IMR-90 (cell line): ENCODE measurements around the gene RAB25. TPM values are rescaled to one million over a fixed set of nuclear protein-coding genes. Genes with fewer than 3 reads are reported as not detected.
A peak's percentile ranks its signal among the peaks of the same experiment; 100 is the strongest.

Source experiments
- ATAC-seq: fragments of 200-7000 bp; cut with Tn5 transposase; 2 replicates; pipeline ENCODE4 v1.9.1; 2020; ENCODE audit warnings: low read depth, mild to moderate bottlenecking, moderate library complexity
- BruUV-seq: library from RNA; stranded (reverse); fragments of 400-500 nt; replicated peaks from 2 replicates; lab custom pipeline; 2021; lab: Mats Ljungman, UMichigan
- CTCF ChIA-PET: fragments of 300-600 bp; formaldehyde crosslinking; extraction: SDS; loops from one replicate; lab custom pipeline; 2021; ENCODE audit warnings: antibody characterized with exemption; lab: Yijun Ruan, JAX
- POLR2A ChIA-PET: fragments of 300-600 bp; sonication (Branson Sonifier 250); formaldehyde crosslinking; loops from one replicate; lab custom pipeline; 2022; ENCODE audit warnings: antibody characterized with exemption; ENCODE audit not compliant: unreplicated experiment; lab: Charles Lee
- DNase-seq: peaks from one replicate; pipeline ENCODE4 v3.0.0; 2013
- H2AFZ ChIP-seq: replicated peaks from 2 replicates; pipeline ENCODE3; 2013; ENCODE audit warnings: low read length, mild to moderate bottlenecking; ENCODE audit not compliant: poor library complexity
- H2AK5ac ChIP-seq: 2 replicates; pipeline ENCODE4 v1.6.1; 2013; ENCODE audit warnings: low read depth, low read length, inconsistent platforms
- H2AK9ac ChIP-seq: replicated peaks from 2 replicates; pipeline ENCODE3; 2013; ENCODE audit warnings: mild to moderate bottlenecking, low read depth, low read length, moderate library complexity; ENCODE audit not compliant: poor library complexity
- H2BK120ac ChIP-seq: 2 replicates; pipeline ENCODE4 v1.6.1; 2013; ENCODE audit warnings: low read depth, low read length, inconsistent platforms
- H2BK15ac ChIP-seq: 3 replicates; pipeline ENCODE4 v1.6.1; 2013; ENCODE audit warnings: low read depth, low read length, inconsistent platforms
- H2BK20ac ChIP-seq: 2 replicates; pipeline ENCODE4 v1.6.1; 2013; ENCODE audit warnings: low read depth, mild to moderate bottlenecking, inconsistent platforms, low read length, moderate library complexity
- H2BK5ac ChIP-seq: 2 replicates; pipeline ENCODE4 v1.6.1; 2013; ENCODE audit warnings: mild to moderate bottlenecking, low read depth, low read length, inconsistent platforms; ENCODE audit not compliant: poor library complexity, severe bottlenecking
- H3K14ac ChIP-seq: replicated peaks from 2 replicates; pipeline ENCODE4 v1.6.1; 2013; ENCODE audit warnings: low read depth, low read length, inconsistent platforms
- H3K18ac ChIP-seq: 2 replicates; pipeline ENCODE4 v1.6.1; 2013; ENCODE audit warnings: low read depth, low read length, control low read depth
- H3K23ac ChIP-seq: 2 replicates; pipeline ENCODE4 v1.6.1; 2013; ENCODE audit warnings: low read depth, low read length, inconsistent platforms
- H3K27ac ChIP-seq: 2 replicates; pipeline ENCODE4 v1.5.1; 2013; ENCODE audit warnings: mild to moderate bottlenecking, control low read depth, low read length; ENCODE audit not compliant: insufficient read depth
- H3K27me3 ChIP-seq: 2 replicates; pipeline ENCODE4 v1.6.1; 2013; ENCODE audit warnings: low read length; ENCODE audit not compliant: control insufficient read depth, insufficient read depth
- H3K36me3 ChIP-seq: 2 replicates; pipeline ENCODE4 v1.6.1; 2013; ENCODE audit warnings: low read length, mixed read lengths; ENCODE audit not compliant: control insufficient read depth, insufficient read depth
- H3K4ac ChIP-seq: 2 replicates; pipeline ENCODE4 v1.6.1; 2013; ENCODE audit warnings: low read depth, low read length, inconsistent platforms
- H3K4me1 ChIP-seq: 2 replicates; pipeline ENCODE4 v1.6.1; 2013; ENCODE audit warnings: low read length, mixed read lengths; ENCODE audit not compliant: control insufficient read depth, insufficient read depth
- H3K4me2 ChIP-seq: 2 replicates; pipeline ENCODE4 v1.6.1; 2013; ENCODE audit warnings: low read depth, mild to moderate bottlenecking, control low read depth, low read length, moderate library complexity
- H3K4me3 ChIP-seq: 2 replicates; pipeline ENCODE4 v1.5.1; 2013; ENCODE audit warnings: low read depth, mild to moderate bottlenecking, control low read depth, low read length, moderate library complexity; ENCODE audit not compliant: insufficient read depth
- H3K56ac ChIP-seq: 2 replicates; pipeline ENCODE4 v1.6.1; 2013; ENCODE audit warnings: low read length, inconsistent platforms; ENCODE audit not compliant: insufficient read depth; ENCODE audit errors: extremely low read depth
- H3K79me1 ChIP-seq, 2 experiments: 2 replicates each; pipeline ENCODE4 v1.6.1; 2013; ENCODE audit warnings: low read length in 2 of 2, inconsistent platforms in 1 of 2, low read depth in 1 of 2
- H3K9ac ChIP-seq: 2 replicates; pipeline ENCODE4 v1.6.1; 2013; ENCODE audit warnings: low read depth, low read length, control low read depth
- H3K9me1 ChIP-seq: 2 replicates; pipeline ENCODE4 v1.6.1; 2013; ENCODE audit warnings: low read length, inconsistent platforms; ENCODE audit not compliant: insufficient read depth
- H3K9me3 ChIP-seq: 2 replicates; pipeline ENCODE4 v1.6.1; 2013; ENCODE audit warnings: low read length; ENCODE audit not compliant: control insufficient read depth, insufficient read depth
- H4K20me1 ChIP-seq: 2 replicates; pipeline ENCODE4 v1.6.1; 2013; ENCODE audit warnings: low read length, inconsistent platforms; ENCODE audit not compliant: insufficient read depth
- H4K5ac ChIP-seq: 2 replicates; pipeline ENCODE4 v1.6.1; 2013; ENCODE audit warnings: mild to moderate bottlenecking, low read depth, low read length, control low read depth
- H4K8ac ChIP-seq, 2 experiments: 2 replicates each; pipeline ENCODE4 v1.6.1; 2013; ENCODE audit warnings: low read depth in 2 of 2, low read length in 2 of 2, control low read depth in 1 of 2, inconsistent platforms in 1 of 2
- H4K91ac ChIP-seq: 2 replicates; pipeline ENCODE4 v1.6.1; 2013; ENCODE audit warnings: low read depth, low read length, inconsistent platforms; ENCODE audit not compliant: insufficient read depth
- MAZ ChIP-seq: IDR thresholded peaks from 2 replicates; pipeline ENCODE4 v1.6.1; 2012; ENCODE audit warnings: low read depth, mild to moderate bottlenecking, low read length, improper control_type of control experiment, moderate library complexity, borderline replicate concordance
- RAD21 ChIP-seq: IDR thresholded peaks from 2 replicates; pipeline ENCODE4 v1.6.1; 2012; ENCODE audit warnings: low read length, improper control_type of control experiment
- RCOR1 ChIP-seq: IDR thresholded peaks from 2 replicates; pipeline ENCODE4 v1.6.1; 2012; ENCODE audit warnings: mild to moderate bottlenecking, low read length, improper control_type of control experiment; ENCODE audit not compliant: insufficient replicate concordance
- WGBS, 2 experiments: methylation state at CpG; one replicate each; pipeline versions ENCODE4 v1.1.5 to v1.1.7; 2013; ENCODE audit warnings: missing lambda C conversion rate in 2 of 2; ENCODE audit not compliant: insufficient read length in 1 of 2; ENCODE audit errors: extremely low coverage in 2 of 2; 5-methylcytosine and 5-hydroxymethylcytosine counted together
- dilution Hi-C: fragments of 300-500 bp; cut with HindIII; formaldehyde crosslinking; loops from one replicate; pipeline ENCODE4 v1.14.3; 2018; ENCODE audit warnings: low sequenced_read_pairs; ENCODE audit not compliant: unreplicated experiment
- in situ Hi-C: fragments of 300-500 bp; cut with MboI; formaldehyde crosslinking; loops from 3 replicates; pipeline ENCODE4 v1.14.3; 2019; ENCODE audit warnings: low sequenced_read_pairs, inconsistent platforms, mixed read lengths
- intact Hi-C: fragments of 100-400 bp; cut with micrococcal nuclease; formaldehyde crosslinking; loops from 2 replicates; pipeline ENCODE4 v1.10.0; 2022
- polyA plus RNA-seq, 3 experiments: library from polyadenylated mRNA; depleted of rRNA; stranded (reverse); fragments of >200 nt; gene quantifications; 2 replicates each; pipeline ENCODE4 v1.2.3, GENCODE V29; 2012; ENCODE audit warnings: low replicate concordance in 1 of 3
- total RNA-seq: library from RNA; depleted of rRNA; stranded (reverse); fragments of >200 nt; gene quantifications from 2 replicates; pipeline ENCODE4 v1.2.3, GENCODE V29; 2012
- TF ChIP-seq, protein P1 (sequence below): conservative IDR thresholded peaks from 2 replicates; pipeline ENCODE4 v1.5.1; 2012; ENCODE audit warnings: mild to moderate bottlenecking, low read depth, low read length, improper control_type of control experiment
- TF ChIP-seq, protein P2 (sequence below): fragments of 150-350 bp; IDR thresholded peaks from 2 replicates; pipeline ENCODE4 v1.6.1; 2017; ENCODE audit warnings: mild to moderate bottlenecking, antibody characterized with exemption, low read length, low read depth

Gene RAB25
- total and polyA plus RNA-seq, 2 of the 4 experiments (the other 2 are of a cell fraction) = not detected

DNA sequence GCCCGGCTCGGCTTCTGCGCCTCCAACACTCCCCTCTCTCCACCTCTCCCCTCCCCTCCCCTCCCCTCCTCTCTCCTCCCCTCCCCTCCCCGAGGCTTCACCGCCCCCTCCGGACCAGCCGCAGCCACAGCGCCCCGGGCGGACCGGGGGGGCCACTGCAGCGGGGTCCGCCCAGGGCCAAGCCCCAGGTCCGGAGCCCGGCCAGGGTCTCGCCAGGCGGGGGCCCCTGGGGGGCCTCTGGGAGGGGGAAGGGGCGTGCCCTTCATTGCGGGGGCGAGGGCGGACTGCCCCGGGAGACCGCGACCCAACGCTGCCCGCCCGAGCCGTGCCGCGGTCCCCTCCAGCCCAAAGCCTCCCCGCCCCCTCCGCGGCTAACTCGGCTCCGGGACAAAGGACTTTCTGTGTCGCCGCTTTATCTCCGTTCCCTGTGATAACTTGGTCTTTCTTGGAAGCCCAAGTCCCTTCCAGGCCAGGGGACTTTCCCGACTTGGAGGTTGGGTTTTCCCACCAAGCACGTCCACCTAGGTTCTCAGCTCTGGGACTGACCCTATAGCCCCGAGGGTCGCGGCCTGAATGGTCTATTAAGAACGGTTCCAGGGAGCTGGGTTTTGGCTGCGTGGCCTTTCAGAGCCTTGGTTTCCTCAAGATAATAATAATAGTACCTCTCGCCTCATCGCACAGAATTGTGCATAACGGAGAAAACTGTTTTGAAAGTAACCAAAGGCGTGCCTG is 7.0 kb upstream of the RAB25 start, which contains the start of gene UBQLN4:
UBQLN4 (minus strand) TSS at position 31 of the 732 bp plus-strand sequence. CDS start 97 bp downstream, outside the sequence.
- H3K4me1 ChIP-seq = peaks cover 4% of the 10 kb centered on the region; the same call in 1 of the 2 replicates

More for the DNA sequence above, 7.0 kb upstream of the RAB25 start, which contains the start of gene UBQLN4:
- TF ChIP-seq MAZ = peak; percentile 95
- no peak; the same call in 1 of the 2 replicates for TF ChIP-seq RAD21
- TF ChIP-seq, protein P1, sequence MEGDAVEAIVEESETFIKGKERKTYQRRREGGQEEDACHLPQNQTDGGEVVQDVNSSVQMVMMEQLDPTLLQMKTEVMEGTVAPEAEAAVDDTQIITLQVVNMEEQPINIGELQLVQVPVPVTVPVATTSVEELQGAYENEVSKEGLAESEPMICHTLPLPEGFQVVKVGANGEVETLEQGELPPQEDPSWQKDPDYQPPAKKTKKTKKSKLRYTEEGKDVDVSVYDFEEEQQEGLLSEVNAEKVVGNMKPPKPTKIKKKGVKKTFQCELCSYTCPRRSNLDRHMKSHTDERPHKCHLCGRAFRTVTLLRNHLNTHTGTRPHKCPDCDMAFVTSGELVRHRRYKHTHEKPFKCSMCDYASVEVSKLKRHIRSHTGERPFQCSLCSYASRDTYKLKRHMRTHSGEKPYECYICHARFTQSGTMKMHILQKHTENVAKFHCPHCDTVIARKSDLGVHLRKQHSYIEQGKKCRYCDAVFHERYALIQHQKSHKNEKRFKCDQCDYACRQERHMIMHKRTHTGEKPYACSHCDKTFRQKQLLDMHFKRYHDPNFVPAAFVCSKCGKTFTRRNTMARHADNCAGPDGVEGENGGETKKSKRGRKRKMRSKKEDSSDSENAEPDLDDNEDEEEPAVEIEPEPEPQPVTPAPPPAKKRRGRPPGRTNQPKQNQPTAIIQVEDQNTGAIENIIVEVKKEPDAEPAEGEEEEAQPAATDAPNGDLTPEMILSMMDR = peak; percentile 58
- TF ChIP-seq, protein P2, sequence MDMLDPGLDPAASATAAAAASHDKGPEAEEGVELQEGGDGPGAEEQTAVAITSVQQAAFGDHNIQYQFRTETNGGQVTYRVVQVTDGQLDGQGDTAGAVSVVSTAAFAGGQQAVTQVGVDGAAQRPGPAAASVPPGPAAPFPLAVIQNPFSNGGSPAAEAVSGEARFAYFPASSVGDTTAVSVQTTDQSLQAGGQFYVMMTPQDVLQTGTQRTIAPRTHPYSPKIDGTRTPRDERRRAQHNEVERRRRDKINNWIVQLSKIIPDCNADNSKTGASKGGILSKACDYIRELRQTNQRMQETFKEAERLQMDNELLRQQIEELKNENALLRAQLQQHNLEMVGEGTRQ = no peak
- no peak for TF ChIP-seq RCOR1
- H3K4me3 ChIP-seq = peak within 1 kb of the TSS; percentile 83
- peak within 1 kb of the TSS; percentile 96 for H4K91ac ChIP-seq
- peak within 1 kb of the TSS; percentile 88 for H3K27ac ChIP-seq
- ATAC-seq (peak; percentile 76), DNase-seq (peak; percentile 81)
- 0 out of 2 replicates have a peak, but pooled peaks cover 2% of the 10 kb centered on the region for H4K20me1 ChIP-seq
- no peaks in the 10 kb centered on the region for H3K27me3 ChIP-seq
- dilution Hi-C loops = no loop called here
- ChIA-PET POLR2A (no interaction called here), CTCF (no interaction called here)
- peak within 1 kb of the TSS; percentile 98 for H2AK9ac ChIP-seq
- intact Hi-C loops = loop anchor here (1.0 to 2.0 kb wide), 2 partner anchors 27 to 28 kb away; partner anchors contain the start of gene MEX3A
- H3K4me2 ChIP-seq = peak within 1 kb of the TSS; percentile 95
- H3K36me3 ChIP-seq = peaks cover 17% of the 10 kb centered on the region
- no TSS peak for BruUV-seq
- peak within 1 kb of the TSS; percentile 98 for H3K4ac ChIP-seq
- H3K9ac ChIP-seq = peak within 1 kb of the TSS; percentile 85
- peaks cover 30 to 69% of the 10 kb centered on the region in 2 experiments for H3K79me1 ChIP-seq
- no peak within 1 kb of the TSS for H2BK20ac ChIP-seq
- peak within 1 kb of the TSS; percentile 93 for H3K14ac ChIP-seq
- peak within 1 kb of the TSS; percentile 78 for H3K18ac ChIP-seq
- H2BK5ac ChIP-seq = peak within 1 kb of the TSS; percentile 84
- peak within 1 kb of the TSS; percentile 93 for H2AK5ac ChIP-seq
- no CpG with 5 or more reads among the region's 49 CpGs for WGBS, 2 experiments
- H3K9me3 ChIP-seq = no peaks in the 10 kb centered on the region
- H3K23ac ChIP-seq = peak within 1 kb of the TSS; percentile 98
- H4K8ac ChIP-seq = peak within 1 kb of the TSS; percentile 94
- peak within 1 kb of the TSS; percentile 77 for H2BK120ac ChIP-seq
- in situ Hi-C loops = no loop called here
- H2BK15ac ChIP-seq = peak within 1 kb of the TSS; percentile 7; the same call in 1 of the 3 replicates
- peaks cover 18% of the 10 kb centered on the region for H3K9me1 ChIP-seq
- H2AFZ ChIP-seq = peak within 1 kb of the TSS; percentile 97
- H4K5ac ChIP-seq = peak within 1 kb of the TSS; percentile 82
- H3K56ac ChIP-seq = peak within 1 kb of the TSS; percentile 98
